Measurements from ENCODE around the gene PLEKHA4.

- TF ChIP-seq, protein P1, sequence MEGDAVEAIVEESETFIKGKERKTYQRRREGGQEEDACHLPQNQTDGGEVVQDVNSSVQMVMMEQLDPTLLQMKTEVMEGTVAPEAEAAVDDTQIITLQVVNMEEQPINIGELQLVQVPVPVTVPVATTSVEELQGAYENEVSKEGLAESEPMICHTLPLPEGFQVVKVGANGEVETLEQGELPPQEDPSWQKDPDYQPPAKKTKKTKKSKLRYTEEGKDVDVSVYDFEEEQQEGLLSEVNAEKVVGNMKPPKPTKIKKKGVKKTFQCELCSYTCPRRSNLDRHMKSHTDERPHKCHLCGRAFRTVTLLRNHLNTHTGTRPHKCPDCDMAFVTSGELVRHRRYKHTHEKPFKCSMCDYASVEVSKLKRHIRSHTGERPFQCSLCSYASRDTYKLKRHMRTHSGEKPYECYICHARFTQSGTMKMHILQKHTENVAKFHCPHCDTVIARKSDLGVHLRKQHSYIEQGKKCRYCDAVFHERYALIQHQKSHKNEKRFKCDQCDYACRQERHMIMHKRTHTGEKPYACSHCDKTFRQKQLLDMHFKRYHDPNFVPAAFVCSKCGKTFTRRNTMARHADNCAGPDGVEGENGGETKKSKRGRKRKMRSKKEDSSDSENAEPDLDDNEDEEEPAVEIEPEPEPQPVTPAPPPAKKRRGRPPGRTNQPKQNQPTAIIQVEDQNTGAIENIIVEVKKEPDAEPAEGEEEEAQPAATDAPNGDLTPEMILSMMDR (IDR thresholded peaks at IDR 0.05; ENCODE audit: low read depth, low read length, poor library complexity, severe bottlenecking), result no peak
- TF ChIP-seq EZH2phosphoT487 (IDR thresholded peaks at IDR 0.05; ENCODE audit: borderline replicate concordance, low read length), result no peak
Observed at GRCh38 chr19:48872182-48872883, 3.9 kb upstream of the PLEKHA4 start, which contains the start of gene PPP1R15A.
